Activated CD4-positive, alpha-beta T cell treated with anti-CD3 and anti-CD28 coated beads for 48 hours (primary cell): ENCODE results near the gene TYK2.

Experiments used
- DNase-seq: peaks from one replicate; pipeline ENCODE4 v3.0.0-alpha.2; 2020

Gene TYK2

GRCh38 chr19:10305139-10305806, 75.1 kb downstream of the TYK2 start:
- DNase-seq, result no peak
